AG08395 (cell line): ENCODE data around the gene C11orf21.

Experiments
- DNase-seq: peaks from one replicate; pipeline ENCODE4 v3.0.0; 2012; ENCODE audit warnings: mixed read lengths, low spot score

C11orf21 gene

GRCh38 chr11:2259466-2259830 lies 42.3 kb downstream of the C11orf21 start:
- no peak for DNase-seq

- no peak for DNase-seq
Measured at GRCh38 chr11:2258501-2259465, 42.9 kb downstream of the C11orf21 start.

GRCh38 chr11:2256951-2257700 lies 44.6 kb downstream of the C11orf21 start:
- DNase-seq = no peak

GRCh38 chr11:2256293-2256913 lies 45.3 kb downstream of the C11orf21 start:
- DNase-seq = no peak

- DNase-seq = no peak
Measured at GRCh38 chr11:2252018-2252417, 49.7 kb downstream of the C11orf21 start.

GRCh38 chr11:2251138-2251537 lies 50.6 kb downstream of the C11orf21 start:
- no peak for DNase-seq

- DNase-seq = no peak
Measured at GRCh38 chr11:2250485-2250884, 51.2 kb downstream of the C11orf21 start.

- DNase-seq = no peak
Measured at GRCh38 chr11:2250041-2250440, 51.7 kb downstream of the C11orf21 start.

GRCh38 chr11:2249189-2249916 lies 52.4 kb downstream of the C11orf21 start:
- DNase-seq = no peak

GRCh38 chr11:2248762-2249161 lies 53.0 kb downstream of the C11orf21 start:
- no peak for DNase-seq

GRCh38 chr11:2248242-2248641 lies 53.5 kb downstream of the C11orf21 start:
- DNase-seq = no peak

- no peak for DNase-seq
Measured at GRCh38 chr11:2247496-2247895, 54.2 kb downstream of the C11orf21 start.
